NCI-H146 (cell line): ENCODE data around the gene ZFYVE28.

Source experiments
- DNase-seq: peaks from one replicate; lab custom pipeline; 2025; lab: John Stamatoyannopoulos, UW

Gene ZFYVE28

DNA sequence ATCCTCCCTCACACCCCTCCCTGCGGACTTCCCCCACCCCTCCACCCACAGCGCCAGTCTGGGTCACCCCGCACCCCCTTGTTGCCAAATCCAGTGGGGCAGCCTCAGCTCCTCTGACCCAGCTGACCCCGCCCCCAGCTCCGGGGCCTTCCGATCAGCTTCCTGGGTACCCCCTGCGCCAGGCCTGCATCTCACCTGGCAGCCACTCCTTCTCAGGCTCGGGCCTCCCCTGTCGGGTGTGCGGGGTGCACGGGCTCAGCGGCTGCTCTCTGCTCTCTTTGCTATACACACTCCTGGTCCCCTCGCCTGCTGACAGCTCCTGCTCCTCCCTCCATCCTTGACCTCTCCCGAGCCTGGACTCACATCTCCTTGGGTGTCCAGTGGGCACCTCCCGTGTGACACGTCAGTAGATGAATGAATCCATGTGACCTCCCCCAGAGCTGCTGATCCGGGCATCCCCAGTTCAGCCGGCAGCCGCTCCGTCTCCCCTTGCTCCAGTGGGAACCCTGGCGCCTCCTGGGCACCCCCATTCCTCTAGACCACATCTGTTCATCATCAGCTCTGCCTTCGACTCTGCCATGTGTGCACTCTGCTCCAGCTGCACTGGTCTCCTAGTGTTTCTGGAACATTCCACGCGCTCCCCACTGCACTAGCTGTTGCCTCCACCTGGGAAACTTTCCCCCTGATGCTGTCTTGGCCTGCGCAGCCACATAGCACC is 10.2 kb upstream of the ZFYVE28 start:
- DNase-seq, result no peak

DNA sequence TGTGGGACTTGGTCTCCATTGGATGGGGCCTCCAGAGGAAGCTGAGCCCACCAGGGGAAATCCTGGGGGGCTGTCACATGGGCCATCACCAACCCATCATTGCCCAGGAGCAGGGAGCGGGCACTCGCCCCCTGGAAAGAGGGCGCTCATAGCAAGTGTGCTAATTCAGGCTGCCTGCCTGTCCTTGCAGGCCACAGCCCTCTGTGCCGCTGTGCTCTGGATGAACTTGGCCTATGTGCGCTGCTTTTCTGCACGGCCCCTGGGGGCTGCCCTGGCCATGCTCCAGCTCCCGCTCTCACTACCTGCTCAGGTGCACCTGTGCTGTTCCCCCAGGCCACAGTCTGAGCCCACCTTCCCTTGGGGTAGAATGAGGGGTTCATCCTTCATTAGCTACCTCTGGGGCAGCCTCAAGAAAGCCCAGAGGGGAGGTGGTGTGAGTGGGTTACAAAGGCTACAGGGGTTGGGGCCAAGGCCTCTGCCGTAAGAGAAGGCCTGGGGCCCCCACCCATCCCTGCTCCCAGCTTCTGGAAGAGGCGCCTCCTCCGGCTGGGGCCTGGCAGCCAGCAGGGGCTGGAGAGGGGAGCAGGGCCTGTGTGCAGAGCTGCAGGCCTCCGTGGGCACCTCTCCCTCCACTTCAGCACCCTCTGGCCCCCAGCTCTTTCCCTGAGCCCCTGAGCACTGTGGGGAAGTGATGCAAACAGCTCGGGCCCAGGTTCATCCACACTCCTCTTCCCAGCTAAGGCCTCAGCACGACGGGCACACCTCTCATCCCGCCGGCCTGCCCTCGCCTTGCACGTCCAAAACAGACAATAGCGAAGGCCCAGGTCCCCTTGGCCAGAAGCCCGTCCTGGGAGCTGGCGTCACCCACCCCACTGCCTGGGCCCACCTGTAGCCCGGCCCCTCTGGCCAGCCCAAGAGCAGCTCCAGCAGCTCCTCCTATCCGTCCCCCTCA is 9.2 kb upstream of the ZFYVE28 start:
- no peak for DNase-seq

GRCh38 chr4:2426711-2427275 is 8.3 kb upstream of the ZFYVE28 start:
- no peak for DNase-seq

DNA sequence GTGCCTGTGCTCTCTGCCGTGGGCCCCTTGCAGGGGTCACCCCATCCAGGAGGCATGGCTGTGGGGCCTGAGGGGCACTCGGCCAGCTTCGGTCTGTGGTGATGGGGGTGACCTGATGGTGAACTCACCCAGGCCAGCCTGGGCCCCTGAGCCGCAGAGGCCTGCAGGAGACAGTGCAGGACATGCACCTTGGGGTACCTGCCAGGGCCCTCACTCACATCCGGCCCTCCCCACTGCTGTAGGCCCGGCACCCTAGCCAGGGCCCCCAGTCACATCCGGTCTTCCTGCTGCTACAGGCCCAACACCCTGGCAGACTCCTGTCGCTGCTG is 7.6 kb upstream of the ZFYVE28 start:
- no peak for DNase-seq

DNA sequence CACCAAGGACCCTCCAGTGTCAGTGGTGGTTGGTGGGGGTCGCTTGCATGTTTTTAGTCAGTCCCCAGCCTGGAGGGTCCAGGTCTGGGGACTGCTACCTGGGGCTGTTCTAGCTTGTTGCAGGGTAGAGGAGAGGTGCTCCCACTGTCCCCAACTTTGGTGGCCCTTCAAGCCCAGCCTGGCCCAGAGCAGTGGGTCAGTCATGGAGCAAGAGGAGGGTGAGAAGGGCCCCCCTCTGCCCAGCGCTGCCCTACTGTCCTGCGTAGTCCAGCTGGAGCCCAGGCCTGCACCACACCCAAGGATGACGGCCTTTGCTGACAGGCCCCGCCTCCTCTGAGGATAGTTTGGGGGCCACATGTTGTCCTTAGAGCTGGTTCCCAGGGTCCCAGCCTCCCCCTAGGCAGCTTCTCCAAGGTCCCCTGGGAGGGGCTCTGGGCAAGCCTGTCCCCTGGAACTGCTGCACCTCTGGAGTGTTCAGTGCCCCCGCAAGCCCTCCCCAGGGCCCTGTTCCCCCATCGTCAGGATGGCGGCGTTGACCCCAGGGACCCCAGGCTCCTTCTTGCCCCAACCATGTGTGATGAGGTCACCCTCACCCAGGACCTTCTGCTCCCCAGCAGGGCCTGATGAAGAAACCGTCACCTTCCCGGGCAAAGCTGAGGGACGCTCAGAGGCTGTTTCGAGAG is 7.1 kb upstream of the ZFYVE28 start:
- DNase-seq, result no peak

DNA sequence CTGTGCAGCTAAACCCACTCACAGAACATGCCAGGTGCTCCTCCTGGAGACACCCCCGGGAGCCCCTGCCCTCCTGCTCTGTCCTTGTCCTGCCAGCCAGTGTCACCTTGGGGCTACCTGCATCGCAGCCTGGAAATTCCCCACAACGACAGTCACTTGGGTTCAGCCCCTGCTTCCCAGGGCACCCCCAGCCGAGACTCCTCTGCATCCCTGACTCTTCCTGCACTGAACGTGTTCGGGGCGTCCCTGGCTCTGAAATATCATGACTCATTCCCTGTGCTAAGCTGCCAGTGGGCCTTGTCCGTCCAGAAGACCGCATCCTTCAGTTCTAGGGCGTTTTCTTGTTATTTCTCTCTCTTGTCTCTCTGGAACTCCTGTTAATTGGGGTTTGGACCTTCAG is 6.1 kb upstream of the ZFYVE28 start:
- DNase-seq, result no peak

GRCh38 chr4:2423695-2424094 is 5.2 kb upstream of the ZFYVE28 start:
- DNase-seq, result no peak

DNA sequence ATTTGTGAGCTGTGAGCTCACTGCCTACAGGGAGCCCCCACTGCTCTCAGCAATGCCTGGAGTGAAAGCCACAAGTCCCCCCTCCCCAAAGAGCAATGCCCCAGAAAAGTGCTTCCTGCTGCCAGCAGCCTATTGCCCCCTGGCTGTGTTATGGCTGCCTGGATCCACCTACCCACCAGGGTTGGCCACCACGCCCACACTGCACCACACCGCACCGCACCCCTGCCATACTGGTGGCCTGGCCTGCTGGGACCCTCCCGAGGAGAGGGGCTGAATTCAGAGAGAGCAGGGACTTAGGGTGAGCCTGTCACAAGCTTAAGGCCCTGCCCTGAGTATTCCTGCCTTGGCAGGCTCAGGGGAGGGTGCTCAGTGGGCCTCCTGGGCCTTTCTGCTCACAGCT is 4.6 kb upstream of the ZFYVE28 start:
- DNase-seq, result no peak

- DNase-seq, result no peak
These were observed 3.5 kb upstream of the ZFYVE28 start for GRCh38 chr4:2421928-2422327.

DNA sequence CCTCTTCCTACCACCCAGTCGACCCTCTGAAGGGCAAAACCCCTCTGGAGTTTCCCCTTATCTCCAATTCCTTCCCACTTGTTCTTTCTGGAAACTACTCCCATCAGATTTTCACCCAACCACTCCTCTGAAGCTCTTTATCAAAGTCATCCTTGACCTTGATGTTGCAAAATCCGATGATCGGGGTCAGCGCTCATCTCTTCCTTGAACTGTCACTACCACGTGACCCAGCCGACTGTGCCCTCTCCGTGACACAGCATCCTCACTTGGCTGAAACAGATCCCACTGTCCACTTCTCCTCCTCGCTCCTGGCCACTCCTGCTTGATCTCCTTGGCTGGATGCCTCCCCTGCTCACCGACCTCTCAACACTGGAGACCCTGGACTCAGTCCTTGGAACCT is 1.4 kb upstream of the ZFYVE28 start:
- no peak for DNase-seq

DNA sequence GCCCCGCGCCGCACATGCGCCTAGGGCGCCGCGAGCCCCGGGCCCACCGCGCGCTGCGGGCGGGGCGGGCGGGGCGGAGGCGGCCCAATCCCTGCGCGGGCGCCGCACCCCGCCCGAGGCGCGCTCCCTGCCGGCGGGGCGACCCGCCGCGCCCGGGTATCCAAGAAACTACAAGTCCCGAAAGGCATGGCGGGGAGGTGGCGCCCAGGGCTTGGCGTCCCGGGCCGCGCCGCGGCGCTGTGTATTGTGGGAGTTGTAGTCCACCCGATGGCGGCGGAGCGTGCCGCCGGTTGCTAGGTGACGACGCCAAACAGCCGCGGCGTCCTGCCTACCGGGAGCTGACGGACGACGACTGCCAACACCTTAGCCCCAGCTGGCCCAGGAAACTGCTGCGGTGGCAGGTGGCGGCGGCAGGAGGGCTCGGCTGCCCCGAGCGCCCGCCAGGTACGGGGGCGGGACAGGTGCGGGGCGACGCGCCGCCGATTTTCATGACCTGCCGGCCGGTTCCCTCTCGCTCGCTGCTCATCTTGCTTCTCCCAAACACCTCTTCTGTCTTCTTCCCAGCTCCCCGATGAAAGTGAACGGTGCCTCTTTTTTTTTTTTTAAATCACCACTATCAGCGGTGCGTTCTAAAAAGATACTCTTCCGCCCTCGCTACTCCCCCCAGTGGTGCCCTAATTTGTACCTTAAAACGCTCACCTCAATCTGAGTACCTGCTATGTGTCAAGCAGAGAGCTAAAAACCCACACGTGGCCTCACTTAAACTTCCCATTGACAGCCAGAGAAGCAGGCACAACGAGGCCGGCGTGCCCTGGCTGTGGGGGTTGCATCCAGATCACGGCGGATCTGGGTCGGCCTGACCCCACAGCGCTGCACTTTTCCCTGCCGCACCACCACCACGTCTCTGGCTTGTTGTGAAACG is 466 bp upstream of the ZFYVE28 start, which contains the start of gene CFAP99:
CFAP99 (plus strand) TSS at position 306 of the 922 bp plus-strand sequence.
- peak; percentile 96 for DNase-seq

- DNase-seq, result peak; percentile 27
These were observed 1.1 kb downstream of the ZFYVE28 start for GRCh38 chr4:2417226-2417764.

GRCh38 chr4:2416564-2417225 is 1.8 kb downstream of the ZFYVE28 start:
- no peak for DNase-seq

DNA sequence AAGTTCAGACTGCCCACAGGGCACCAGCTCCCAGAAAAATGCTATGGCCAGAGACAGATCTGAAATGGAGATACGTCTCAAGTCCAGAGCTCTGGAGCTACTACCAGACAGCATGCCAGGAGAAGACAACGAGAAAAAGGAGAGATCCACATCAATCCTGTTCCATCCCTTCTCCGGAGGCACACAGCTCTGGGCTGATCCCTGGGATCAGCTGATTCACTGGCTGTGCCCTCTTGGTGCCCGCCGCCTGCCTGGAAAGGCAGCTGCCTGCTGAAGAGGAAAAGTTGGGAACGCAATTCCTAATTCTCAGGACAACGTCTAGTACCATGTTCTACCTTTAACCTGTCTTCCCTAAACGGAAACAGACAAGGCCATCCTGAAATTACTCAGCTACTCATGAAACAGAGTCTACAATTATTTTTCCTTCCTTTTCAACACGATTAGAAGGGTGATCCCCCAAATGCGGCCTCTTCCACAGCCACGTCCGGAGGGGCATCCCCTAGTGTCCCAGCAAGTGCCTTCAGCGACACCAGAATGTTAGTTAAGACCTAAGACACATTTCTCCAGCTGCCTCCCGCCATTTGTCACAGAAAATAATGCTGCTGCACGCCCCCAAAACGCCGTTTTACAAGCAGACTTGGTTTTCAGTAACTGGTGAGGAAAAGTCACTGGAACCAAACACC is 2.4 kb downstream of the ZFYVE28 start:
- no peak for DNase-seq

GRCh38 chr4:2415213-2415612 is 3.2 kb downstream of the ZFYVE28 start:
- no peak for DNase-seq

DNA sequence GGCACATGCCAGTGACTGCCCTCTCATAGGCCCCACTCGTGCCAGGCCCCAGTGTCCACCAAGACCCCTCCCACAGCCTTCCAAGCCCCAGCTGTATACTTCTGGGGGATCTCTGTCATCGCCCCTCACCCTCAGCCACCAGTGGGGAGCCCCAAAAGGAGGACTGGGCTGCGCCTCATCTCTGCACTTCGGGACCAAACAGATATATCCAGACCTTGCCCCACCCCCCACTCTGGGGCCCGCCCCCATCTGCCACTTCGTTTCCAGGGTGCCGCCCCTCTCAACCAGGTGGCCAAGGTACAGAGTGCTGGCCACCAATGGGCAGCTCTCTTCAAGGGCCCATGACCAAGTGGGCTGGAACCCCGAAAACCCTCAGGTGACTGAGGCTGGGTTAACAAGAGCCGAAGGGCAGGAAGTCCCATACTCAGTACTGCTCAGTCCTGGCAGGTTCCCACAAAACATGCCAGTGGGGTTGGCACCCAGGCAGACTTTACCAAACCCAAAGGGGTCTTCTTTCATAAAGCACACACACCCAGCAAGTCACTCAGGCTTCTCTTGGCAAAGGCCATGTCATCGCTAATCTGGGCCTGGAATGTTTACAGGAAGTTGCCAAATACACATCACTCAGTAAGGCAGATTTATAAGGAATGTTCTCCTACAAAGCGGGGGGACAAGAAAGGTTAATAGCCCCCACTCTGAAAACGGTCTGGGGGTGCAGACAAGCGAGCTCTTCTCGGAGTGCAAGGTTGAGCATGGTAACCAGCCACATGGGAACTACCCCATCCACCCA is 4.4 kb downstream of the ZFYVE28 start:
- no peak for DNase-seq

GRCh38 chr4:2412885-2413716 is 5.3 kb downstream of the ZFYVE28 start:
- peak; percentile 84 for DNase-seq

- no peak for DNase-seq
These were observed 5.9 kb downstream of the ZFYVE28 start for GRCh38 chr4:2412534-2412884.
